Left ventricle myocardium inferior (tissue), 1 donor: ENCODE measurements around the gene FSHR. TPM values are rescaled to one million over a fixed set of nuclear protein-coding genes. Genes with fewer than 3 reads are reported as not detected.

ENCODE experiments used
- DNase-seq: peaks from one replicate; pipeline ENCODE4 v3.0.0-alpha.2; 2020
- H3K27ac ChIP-seq: fragments of 200-600 bp; replicated peaks from 2 replicates; pipeline ENCODE4 v1.8.0; 2021
- H3K27me3 ChIP-seq: fragments of 200-600 bp; 2 replicates; pipeline ENCODE4 v1.8.0; 2021; ENCODE audit warnings: low read depth
- H3K36me3 ChIP-seq: fragments of 200-600 bp; 2 replicates; pipeline ENCODE4 v1.8.0; 2021
- H3K4me1 ChIP-seq: fragments of 200-600 bp; 2 replicates; pipeline ENCODE4 v1.8.0; 2021
- H3K4me3 ChIP-seq: fragments of 200-600 bp; 2 replicates; pipeline ENCODE4 v1.8.0; 2021; ENCODE audit warnings: mild to moderate bottlenecking, moderate library complexity
- H3K9me3 ChIP-seq: fragments of 200-600 bp; replicated peaks from 2 replicates; pipeline ENCODE4 v1.8.0; 2021
- CTCF ChIP-seq: fragments of 200-600 bp; IDR thresholded peaks from 2 replicates; pipeline ENCODE4 v1.8.0; 2021; ENCODE audit warnings: antibody characterized with exemption, mild to moderate bottlenecking, borderline replicate concordance
- intact Hi-C: fragments of 100-400 bp; cut with micrococcal nuclease; formaldehyde crosslinking; loops from one replicate; pipeline ENCODE4 v1.11.0; 2022
- total RNA-seq: library from RNA; stranded (reverse); fragmentation: NEBNext Ultra II Directional; extraction: Animal tissue kit (Norgen Biotek cat#: 25700); gene quantifications from one replicate; pipeline ENCODE4 v1.2.1, GENCODE V29; 2021
- donor health status: DM: no; HTN: yes; CAD: no; lungs with severe emphysema.

FSHR gene
- total RNA-seq, 1 donor from 2014 or later = not detected

GRCh38 chr2:49167131-49167530 is 12.8 kb upstream of the FSHR start:
- Histone ChIP-seq H3K4me1 (no peaks in the 10 kb centered on the region), H3K4me3 (no peak overlapping the region), H3K27me3 (no peaks in the 10 kb centered on the region), H3K27ac (no peak overlapping the region), H3K36me3 (no peaks in the 10 kb centered on the region), H3K9me3 (peaks cover 15% of the 10 kb centered on the region)
- no peak for TF ChIP-seq CTCF
- intact Hi-C loops = no loop called here
- DNase-seq = no peak

GRCh38 chr2:49165662-49166061 is 11.3 kb upstream of the FSHR start:
- DNase-seq = no peak
- Histone ChIP-seq H3K36me3 (no peaks in the 10 kb centered on the region), H3K4me1 (no peaks in the 10 kb centered on the region), H3K27ac (no peak overlapping the region), H3K27me3 (no peaks in the 10 kb centered on the region), H3K4me3 (no peak overlapping the region), H3K9me3 (peaks cover 15% of the 10 kb centered on the region)
- intact Hi-C loops = no loop called here
- TF ChIP-seq CTCF = no peak

GRCh38 chr2:49164729-49165128 is 10.4 kb upstream of the FSHR start:
- no peaks in the 10 kb centered on the region for H3K27me3 ChIP-seq
- intact Hi-C loops = no loop called here
- no peaks in the 10 kb centered on the region for H3K36me3 ChIP-seq
- no peak overlapping the region for H3K27ac ChIP-seq
- H3K4me1 ChIP-seq = no peaks in the 10 kb centered on the region
- no peak for DNase-seq
- no peak overlapping the region for H3K4me3 ChIP-seq
- peaks cover 5% of the 10 kb centered on the region for H3K9me3 ChIP-seq
- no peak for TF ChIP-seq CTCF

- intact Hi-C loops = no loop called here
- Histone ChIP-seq H3K9me3 (peaks cover 3% of the 10 kb centered on the region), H3K4me3 (no peak overlapping the region), H3K27ac (no peak overlapping the region), H3K4me1 (no peaks in the 10 kb centered on the region), H3K27me3 (no peaks in the 10 kb centered on the region), H3K36me3 (no peaks in the 10 kb centered on the region)
- DNase-seq = no peak
- no peak for TF ChIP-seq CTCF
Measured at GRCh38 chr2:49162151-49162550, 7.8 kb upstream of the FSHR start.

GRCh38 chr2:49154891-49155290 is 576 bp upstream of the FSHR start:
- Histone ChIP-seq H3K4me3 (no peak overlapping the region), H3K27ac (no peak overlapping the region), H3K27me3 (no peaks in the 10 kb centered on the region), H3K4me1 (peaks cover 9% of the 10 kb centered on the region), H3K36me3 (no peaks in the 10 kb centered on the region), H3K9me3 (peaks cover 15% of the 10 kb centered on the region)
- no peak for DNase-seq
- TF ChIP-seq CTCF = no peak
- intact Hi-C loops = no loop called here

GRCh38 chr2:49153252-49153651 is 1.1 kb downstream of the FSHR start:
- no peak overlapping the region for H3K4me3 ChIP-seq
- no peak for DNase-seq
- no peaks in the 10 kb centered on the region for H3K27me3 ChIP-seq
- TF ChIP-seq CTCF = no peak
- H3K4me1 ChIP-seq = peaks cover 9% of the 10 kb centered on the region
- H3K9me3 ChIP-seq = peaks cover 15% of the 10 kb centered on the region
- intact Hi-C loops = no loop called here
- H3K36me3 ChIP-seq = no peaks in the 10 kb centered on the region
- no peak overlapping the region for H3K27ac ChIP-seq
